Psoas muscle (tissue), 8 donors: ENCODE measurements around the gene PSMA6. TPM values are rescaled to one million over a fixed set of nuclear protein-coding genes. Genes with fewer than 3 reads are reported as not detected.

Source experiments
- ATAC-seq, 4 donors: fragments of 200-7000 bp; cut with Tn5 transposase; one replicate each; pipeline ENCODE4 v1.9.1; 2020; ENCODE audit warnings: moderate library complexity in 3 of 4, mild to moderate bottlenecking in 2 of 4
- DNase-seq, 2 donors: peaks; one replicate each; pipeline ENCODE4 v3.0.0-alpha.2; 2020
- H3K27ac ChIP-seq: fragments of 200-600 bp; one replicate; pipeline ENCODE4 v1.8.0; 2022
- H3K27me3 ChIP-seq, 3 donors: fragments of 200-600 bp in 1 of 3; one replicate each; pipeline versions ENCODE4 v1.6.1 to v1.8.0; 2013 to 2022; ENCODE audit warnings: low read length in 2 of 3, mild to moderate bottlenecking in 2 of 3, moderate library complexity in 1 of 3; ENCODE audit not compliant: insufficient read depth in 3 of 3
- H3K36me3 ChIP-seq, 2 donors: fragments of 200-600 bp in 1 of 2; one replicate each; pipeline versions ENCODE4 v1.6.1 to v1.8.0; 2013 to 2022; ENCODE audit warnings: low read depth in 1 of 2, mild to moderate bottlenecking in 1 of 2, moderate library complexity in 1 of 2; ENCODE audit not compliant: insufficient read depth in 1 of 2
- H3K4me1 ChIP-seq: fragments of 200-600 bp; one replicate; pipeline ENCODE4 v1.8.0; 2022
- H3K4me3 ChIP-seq: fragments of 200-600 bp; one replicate; pipeline ENCODE4 v1.8.0; 2022; ENCODE audit warnings: mild to moderate bottlenecking
- H3K9me3 ChIP-seq: fragments of 200-600 bp; one replicate; pipeline ENCODE4 v1.8.0; 2022
- WGBS, 3 donors: extraction: QIAGEN DNeasy Blood & Tissue Kit; methylation state at CpG; one replicate each; pipeline versions ENCODE4 v1.1.6 to v1.1.7; 2013; 5-methylcytosine and 5-hydroxymethylcytosine counted together
- intact Hi-C, 2 donors: fragments of 100-400 bp; cut with DNase I; formaldehyde crosslinking; loops; one replicate each; pipeline versions ENCODE4 v1.11.0 to v1.14.2; 2022
- polyA plus RNA-seq, 3 donors: library from polyadenylated mRNA; stranded (reverse); fragments of 200-250 nt; gene quantifications; one replicate each; pipeline ENCODE4 v1.2.3, GENCODE V29; 2013
- total RNA-seq, 4 donors: library from RNA; stranded (reverse); fragmentation: NEBNext Ultra II Directional in 2 of 4; extraction: Animal tissue kit (Norgen Biotek cat#: 25700) in 2 of 4; gene quantifications; one replicate each; pipeline versions ENCODE4 v1.2.1 to v1.2.4, GENCODE V29; 2021 to 2023
- TF ChIP-seq, protein P1 (sequence below): fragments of 200-600 bp; IDR thresholded peaks from one replicate; pipeline ENCODE4 v1.8.0; 2022; ENCODE audit warnings: antibody characterized with exemption
- donor health status: healthy with polysubstance abuse.
- donor health status: DM: no; HTN: no; CAD: no; lungs with moderate emphysema.
- donor health status: Bipolar disorder and iron deficiency.
- donor health status: healthy.
- donor health status: DM: yes; HTN: yes; CAD: no.
- donor health status: DM: no; HTN: no; CAD: no.
- donor health status: DM: no; HTN: no; CAD: no.
- donor health status: DM: yes; HTN: yes; CAD: no.

Gene PSMA6
- total and polyA plus RNA-seq, 7 donors: 176 to 653 (median 276) TPM

DNA sequence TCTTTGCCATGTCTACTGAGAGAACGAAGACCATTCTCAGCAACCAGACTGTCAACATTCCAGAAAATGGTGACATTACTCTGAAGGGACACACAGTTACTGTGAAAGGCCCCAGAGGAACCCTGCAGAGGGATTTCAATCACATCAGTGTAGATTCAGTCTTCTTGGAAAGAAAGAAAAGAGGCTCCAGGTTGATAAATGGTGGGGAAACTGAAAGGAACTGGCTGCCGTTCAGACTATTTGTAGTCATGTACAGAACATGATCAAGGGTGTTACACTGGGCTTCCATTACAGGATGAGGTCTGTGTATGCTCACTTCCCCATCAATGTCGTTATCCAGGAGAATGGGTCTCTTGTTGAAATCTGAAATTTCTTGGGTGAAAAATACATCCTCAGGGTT is 29.7 kb upstream of the PSMA6 start:
- H3K36me3 ChIP-seq: peaks cover 0 to 11% of the 10 kb centered on the region in 2 donors
- H3K27ac ChIP-seq: no peak overlapping the region
- H3K4me3 ChIP-seq: no peak overlapping the region
- no peaks in the 10 kb centered on the region for H3K27me3 ChIP-seq
- intact Hi-C loops: loop anchor here in 1 of 2 donors (10.0 kb wide), 1 partner anchor 152 kb away; no protein-coding TSS in a partner anchor
- DNase-seq (no peak), ATAC-seq (no peak)
- 82 to 86% (median 83%) methylated on average over 3 of the region's 3 CpGs for WGBS, 3 donors
- TF ChIP-seq, protein P1, sequence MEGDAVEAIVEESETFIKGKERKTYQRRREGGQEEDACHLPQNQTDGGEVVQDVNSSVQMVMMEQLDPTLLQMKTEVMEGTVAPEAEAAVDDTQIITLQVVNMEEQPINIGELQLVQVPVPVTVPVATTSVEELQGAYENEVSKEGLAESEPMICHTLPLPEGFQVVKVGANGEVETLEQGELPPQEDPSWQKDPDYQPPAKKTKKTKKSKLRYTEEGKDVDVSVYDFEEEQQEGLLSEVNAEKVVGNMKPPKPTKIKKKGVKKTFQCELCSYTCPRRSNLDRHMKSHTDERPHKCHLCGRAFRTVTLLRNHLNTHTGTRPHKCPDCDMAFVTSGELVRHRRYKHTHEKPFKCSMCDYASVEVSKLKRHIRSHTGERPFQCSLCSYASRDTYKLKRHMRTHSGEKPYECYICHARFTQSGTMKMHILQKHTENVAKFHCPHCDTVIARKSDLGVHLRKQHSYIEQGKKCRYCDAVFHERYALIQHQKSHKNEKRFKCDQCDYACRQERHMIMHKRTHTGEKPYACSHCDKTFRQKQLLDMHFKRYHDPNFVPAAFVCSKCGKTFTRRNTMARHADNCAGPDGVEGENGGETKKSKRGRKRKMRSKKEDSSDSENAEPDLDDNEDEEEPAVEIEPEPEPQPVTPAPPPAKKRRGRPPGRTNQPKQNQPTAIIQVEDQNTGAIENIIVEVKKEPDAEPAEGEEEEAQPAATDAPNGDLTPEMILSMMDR: no peak
- H3K9me3 ChIP-seq: no peaks in the 10 kb centered on the region
- H3K4me1 ChIP-seq: no peaks in the 10 kb centered on the region

DNA sequence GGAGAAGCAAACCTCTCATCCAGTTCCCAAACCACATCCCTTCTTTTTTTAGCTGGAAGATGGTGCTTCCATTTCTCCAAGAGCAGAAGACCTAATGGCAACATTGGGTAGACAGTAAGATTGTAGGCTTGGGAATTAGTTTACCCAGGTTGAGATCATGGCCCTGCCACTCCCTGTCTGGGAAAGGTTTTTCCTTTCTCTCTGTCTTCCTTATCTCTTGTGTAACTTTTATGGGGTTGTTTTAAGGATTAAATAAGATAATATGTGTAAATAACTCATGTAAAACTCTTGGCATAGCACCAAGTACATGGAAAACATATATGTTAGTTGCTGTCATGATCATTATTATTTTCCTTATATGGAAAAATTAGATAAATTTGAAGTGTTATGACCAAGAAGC is 23.2 kb upstream of the PSMA6 start:
- Histone ChIP-seq H3K27me3 (no peaks in the 10 kb centered on the region), H3K36me3 (peaks cover 0 to 40% of the 10 kb centered on the region in 2 donors), H3K27ac (no peak overlapping the region), H3K4me1 (no peaks in the 10 kb centered on the region), H3K4me3 (no peak overlapping the region), H3K9me3 (no peaks in the 10 kb centered on the region)
- ATAC-seq (no peak), DNase-seq (no peak)
- TF ChIP-seq, protein P1: no peak
- intact Hi-C loops: loop anchor here in 1 of 2 donors (10.0 kb wide), 1 partner anchor 146 kb away; no protein-coding TSS in a partner anchor

DNA sequence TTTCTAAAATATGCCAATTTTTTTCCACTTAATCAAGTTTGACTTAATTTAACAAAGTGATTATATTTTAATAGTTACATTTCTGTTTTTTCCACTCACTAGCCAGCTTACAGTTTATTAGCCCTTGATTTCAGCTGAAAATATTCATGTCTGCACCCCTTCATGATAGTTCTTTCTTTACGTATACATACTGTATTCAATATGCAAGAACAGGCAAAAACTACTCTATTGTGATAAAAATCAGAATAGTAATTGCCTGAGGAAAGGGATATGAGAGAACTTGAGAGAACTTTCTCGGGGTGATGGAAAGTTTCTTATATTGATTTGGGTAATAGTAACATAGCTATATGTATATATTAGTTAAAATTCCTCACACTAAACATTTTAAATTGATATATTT is 17.4 kb upstream of the PSMA6 start:
- Histone ChIP-seq H3K4me1 (no peaks in the 10 kb centered on the region), H3K9me3 (no peaks in the 10 kb centered on the region), H3K27ac (no peak overlapping the region), H3K36me3 (peaks cover 0 to 63% of the 10 kb centered on the region in 2 donors), H3K27me3 (no peaks in the 10 kb centered on the region), H3K4me3 (no peak overlapping the region)
- DNase-seq (no peak), ATAC-seq (no peak)
- 72 to 97% (median 97%) methylated on average over 2 of the region's 2 CpGs for WGBS, 3 donors
- intact Hi-C loops: no loop called here
- TF ChIP-seq, protein P1: no peak

GRCh38 chr14:35277179-35277578 is 15.0 kb upstream of the PSMA6 start:
- ATAC-seq (no peak), DNase-seq (no peak)
- H3K4me3 ChIP-seq: no peak overlapping the region
- intact Hi-C loops: no loop called here
- peaks cover 0 to 45% of the 10 kb centered on the region in 2 donors for H3K36me3 ChIP-seq
- no peaks in the 10 kb centered on the region for H3K27me3 ChIP-seq
- H3K9me3 ChIP-seq: no peaks in the 10 kb centered on the region
- H3K4me1 ChIP-seq: no peaks in the 10 kb centered on the region
- H3K27ac ChIP-seq: no peak overlapping the region
- TF ChIP-seq, protein P1: no peak
- WGBS, 3 donors: 91 to 94% (median 91%) methylated on average over 4 of the region's 4 CpGs

- ATAC-seq (no peak), DNase-seq (no peak)
- H3K9me3 ChIP-seq: no peaks in the 10 kb centered on the region
- no peak overlapping the region for H3K27ac ChIP-seq
- intact Hi-C loops: no loop called here
- peaks cover 0 to 31% of the 10 kb centered on the region in 2 donors for H3K36me3 ChIP-seq
- 70 to 78% (median 74%) methylated on average over 3 of the region's 3 CpGs for WGBS, 3 donors
- no peaks in the 10 kb centered on the region for H3K27me3 ChIP-seq
- H3K4me1 ChIP-seq: no peaks in the 10 kb centered on the region
- TF ChIP-seq, protein P1: no peak
- no peak overlapping the region for H3K4me3 ChIP-seq
These were observed 12.8 kb upstream of the PSMA6 start for GRCh38 chr14:35279369-35279768.
